H9 (cell line): ENCODE data around the gene ADAD2. TPM values are rescaled to one million over a fixed set of nuclear protein-coding genes. Genes with fewer than 3 reads are reported as not detected.

ENCODE experiments used
- DNase-seq: peaks from one replicate; pipeline ENCODE4 v3.0.0-alpha.2; 2017
- H2AFZ ChIP-seq: one replicate; pipeline ENCODE4 v1.6.1; 2013; ENCODE audit warnings: mild to moderate bottlenecking, low read length, control low read depth, moderate library complexity
- H2AK5ac ChIP-seq: 2 replicates; pipeline ENCODE4 v1.6.1; 2013; ENCODE audit warnings: low read length, control low read depth, mixed read lengths; ENCODE audit not compliant: insufficient read length
- H2BK120ac ChIP-seq: one replicate; pipeline ENCODE4 v1.6.1; 2013; ENCODE audit warnings: low read depth, mild to moderate bottlenecking, low read length, control low read depth, inconsistent platforms; ENCODE audit not compliant: poor library complexity, severe bottlenecking
- H2BK12ac ChIP-seq: 2 replicates; pipeline ENCODE4 v1.6.1; 2013; ENCODE audit warnings: low read length, control low read depth, mixed read lengths, low read depth; ENCODE audit not compliant: insufficient read length
- H2BK15ac ChIP-seq: 2 replicates; pipeline ENCODE4 v1.6.1; 2013; ENCODE audit warnings: low read depth, low read length, control low read depth
- H2BK20ac ChIP-seq: one replicate; pipeline ENCODE4 v1.6.1; 2013; ENCODE audit warnings: low read depth, mild to moderate bottlenecking, low read length, control low read depth, inconsistent platforms; ENCODE audit not compliant: poor library complexity, severe bottlenecking
- H2BK5ac ChIP-seq: 2 replicates; pipeline ENCODE4 v1.6.1; 2013; ENCODE audit warnings: low read length, control low read depth, mixed read lengths; ENCODE audit not compliant: insufficient read length
- H3K14ac ChIP-seq: 2 replicates; pipeline ENCODE4 v1.6.1; 2013; ENCODE audit warnings: low read length, control low read depth; ENCODE audit not compliant: insufficient read depth
- H3K18ac ChIP-seq: 2 replicates; pipeline ENCODE4 v1.6.1; 2013; ENCODE audit warnings: low read depth, mild to moderate bottlenecking, mixed read lengths, low read length, control low read depth; ENCODE audit not compliant: insufficient read length
- H3K23ac ChIP-seq: 2 replicates; pipeline ENCODE4 v1.6.1; 2013; ENCODE audit warnings: low read length, control low read depth, mixed read lengths, low read depth; ENCODE audit not compliant: insufficient read length
- H3K23me2 ChIP-seq: 2 replicates; pipeline ENCODE4 v1.6.1; 2013; ENCODE audit warnings: low read depth, mild to moderate bottlenecking, mixed read lengths, low read length, control low read depth; ENCODE audit not compliant: insufficient read length, poor library complexity, severe bottlenecking
- H3K27ac ChIP-seq: 2 replicates; pipeline ENCODE4 v1.5.1; 2013; ENCODE audit warnings: low read length, control low read depth, mixed read lengths, low read depth; ENCODE audit not compliant: insufficient read length
- H3K27me3 ChIP-seq: 2 replicates; pipeline ENCODE4 v1.6.1; 2013; ENCODE audit warnings: low read length, control low read depth, inconsistent platforms; ENCODE audit not compliant: insufficient read depth
- H3K4ac ChIP-seq: 2 replicates; pipeline ENCODE4 v1.6.1; 2013; ENCODE audit warnings: low read depth, mild to moderate bottlenecking, control low read depth, inconsistent platforms, low read length, moderate library complexity
- H3K4me1 ChIP-seq: 2 replicates; pipeline ENCODE4 v1.6.1; 2013; ENCODE audit warnings: low read length, control low read depth, inconsistent platforms; ENCODE audit not compliant: insufficient read depth
- H3K4me2 ChIP-seq: 2 replicates; pipeline ENCODE4 v1.6.1; 2013; ENCODE audit warnings: low read length, control low read depth, mixed read lengths; ENCODE audit not compliant: insufficient read length, insufficient read depth
- H3K56ac ChIP-seq: 2 replicates; pipeline ENCODE4 v1.6.1; 2013; ENCODE audit warnings: low read depth, mild to moderate bottlenecking, mixed read lengths, low read length, control low read depth; ENCODE audit not compliant: insufficient read length
- H3K79me1 ChIP-seq: 2 replicates; pipeline ENCODE4 v1.6.1; 2013; ENCODE audit warnings: low read depth, mild to moderate bottlenecking, moderate library complexity, low read length, control low read depth, inconsistent platforms; ENCODE audit not compliant: insufficient read depth, poor library complexity, severe bottlenecking
- H3K79me2 ChIP-seq: 2 replicates; pipeline ENCODE4 v1.6.1; 2013; ENCODE audit warnings: low read length, control low read depth, inconsistent platforms; ENCODE audit not compliant: insufficient read depth
- H3K9ac ChIP-seq: 2 replicates; pipeline ENCODE4 v1.6.1; 2013; ENCODE audit warnings: low read length, control low read depth, mixed read lengths; ENCODE audit not compliant: insufficient read length; ENCODE audit errors: extremely low read depth
- H3K9me3 ChIP-seq: one replicate; pipeline ENCODE4 v1.6.1; 2013; ENCODE audit warnings: low read depth, low read length, inconsistent platforms; ENCODE audit not compliant: control insufficient read depth
- H3T11ph ChIP-seq: one replicate; pipeline ENCODE4 v1.6.1; 2013; ENCODE audit warnings: mild to moderate bottlenecking, low read length, control low read depth, inconsistent platforms
- H4K20me1 ChIP-seq: one replicate; pipeline ENCODE4 v1.6.1; 2013; ENCODE audit not compliant: control insufficient read depth, insufficient read length, insufficient read depth
- H4K5ac ChIP-seq: 2 replicates; pipeline ENCODE4 v1.6.1; 2013; ENCODE audit warnings: low read depth, mild to moderate bottlenecking, mixed read lengths, low read length, control low read depth; ENCODE audit not compliant: insufficient read length
- H4K8ac ChIP-seq: replicated peaks from 2 replicates; pipeline ENCODE4 v1.6.1; 2013; ENCODE audit warnings: low read length, control low read depth, mixed read lengths, low read depth; ENCODE audit not compliant: insufficient read length
- H4K91ac ChIP-seq: 2 replicates; pipeline ENCODE4 v1.6.1; 2013; ENCODE audit warnings: low read depth, mild to moderate bottlenecking, moderate library complexity, mixed read lengths, low read length, control low read depth; ENCODE audit not compliant: insufficient read length
- H3K27ac Mint-ChIP-seq, 3 experiments: 2 replicates in 2 of 3; 3 replicates in 1 of 3; pipeline ENCODE4 v1.8.0; 2020 to 2021; ENCODE audit warnings: mixed read lengths in 3 of 3, mild to moderate bottlenecking in 1 of 3, moderate library complexity in 1 of 3
- H3K27me3 Mint-ChIP-seq: 2 replicates; pipeline ENCODE4 v1.8.0; 2021; ENCODE audit warnings: low read depth, mild to moderate bottlenecking, moderate library complexity, mixed read lengths
- H3K36me3 Mint-ChIP-seq, 3 experiments: 2 replicates in 2 of 3; 3 replicates in 1 of 3; pipeline ENCODE4 v1.8.0; 2020 to 2021; ENCODE audit warnings: low read depth in 3 of 3, mixed read lengths in 3 of 3; ENCODE audit not compliant: insufficient read depth in 1 of 3
- H3K4me1 Mint-ChIP-seq, 2 experiments: 2 replicates each; pipeline ENCODE4 v1.8.0; 2020; ENCODE audit warnings: mixed read lengths in 2 of 2
- H3K4me3 Mint-ChIP-seq, 2 experiments: 2 replicates in 1 of 2; 3 replicates in 1 of 2; pipeline ENCODE4 v1.8.0; 2020 to 2021; ENCODE audit warnings: mild to moderate bottlenecking in 2 of 2, mixed read lengths in 2 of 2, moderate library complexity in 1 of 2
- H3K9me3 Mint-ChIP-seq, 2 experiments: 2 replicates in 1 of 2; 3 replicates in 1 of 2; pipeline ENCODE4 v1.8.0; 2020; ENCODE audit warnings: mild to moderate bottlenecking in 2 of 2, mixed read lengths in 2 of 2, moderate library complexity in 1 of 2
- WGBS: extraction: QIAGEN DNeasy Blood & Tissue Kit; methylation state at CpG from one replicate; pipeline ENCODE4 v1.1.7; 2013; ENCODE audit warnings: missing lambda C conversion rate, low lambda C conversion rate, mixed read lengths; ENCODE audit not compliant: insufficient read length; ENCODE audit errors: extremely low coverage; 5-methylcytosine and 5-hydroxymethylcytosine counted together
- long read RNA-seq: library from polyadenylated mRNA; unstranded; transcript quantifications from one replicate; pipeline ENCODE4 v2.0.0, GENCODE V29; 2020
- total RNA-seq: library from RNA; stranded (reverse); gene quantifications from 2 replicates; pipeline ENCODE4 v1.2.1, GENCODE V29; 2021
- TF ChIP-seq, protein P1 (sequence below): fragments of 200-600 bp; sonication (generic); conservative IDR thresholded peaks from 3 replicates; pipeline ENCODE4 v1.8.0; 2021; ENCODE audit warnings: antibody characterized with exemption, mild to moderate bottlenecking

The ADAD2 gene
- 0.99 and 1.0 TPM in 2 replicates for total RNA-seq
- long read RNA-seq, partial matches to known transcripts, result 1 of 3 reads
- long read RNA-seq, other reads (novel, unspliced or antisense), result 0 of 3 reads

DNA sequence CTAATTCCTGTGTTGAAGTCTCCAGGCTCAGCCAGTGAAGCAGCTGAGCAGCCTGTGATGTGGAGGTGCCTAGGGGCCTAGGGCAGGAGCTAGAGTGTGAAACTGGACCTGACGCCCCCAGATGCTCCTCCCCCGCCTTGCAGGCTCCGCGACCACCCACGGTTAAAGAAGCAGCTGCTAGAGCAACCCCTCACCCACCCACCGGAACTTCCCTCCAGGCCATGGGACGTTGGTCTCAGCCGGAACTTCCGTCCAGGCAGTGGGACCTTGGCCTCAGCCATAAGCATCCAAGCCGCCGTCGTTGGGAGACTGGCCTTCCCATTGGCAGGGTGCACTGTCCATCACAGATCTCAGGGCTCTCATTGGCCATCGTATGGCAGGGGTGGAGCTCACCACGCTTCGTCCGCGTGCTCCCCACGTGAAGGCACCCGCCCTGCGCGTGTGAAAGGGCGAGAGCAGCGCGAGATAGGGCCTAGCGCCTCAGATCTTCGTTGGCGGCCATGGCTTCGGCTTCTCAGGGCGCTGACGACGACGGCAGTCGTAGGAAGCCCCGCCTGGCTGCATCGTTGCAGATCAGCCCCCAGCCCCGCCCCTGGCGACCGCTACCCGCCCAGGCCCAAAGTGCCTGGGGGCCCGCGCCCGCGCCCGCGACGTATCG is at the start of gene ADAD2:
Gene ADAD2, plus strand, starts transcription at position 427 of the 658 bp plus-strand sequence. Its CDS starts 74 bp downstream, at position 501.
- Mint-ChIP-seq H3K4me1 (peaks cover 2 to 14% of the 10 kb centered on the region in 2 experiments; a peak in 3 of 4 replicates), H3K27ac (0 out of 7 replicates have a peak within 1 kb of the TSS, but pooled peaks of 1 of the 3 experiments have one; percentile 67), H3K4me3 (no peak within 1 kb of the TSS), H3K9me3 (no peaks in the 10 kb centered on the region), H3K36me3 (no peaks in the 10 kb centered on the region; a peak in 1 of 7 replicates), H3K27me3 (peaks cover 4% of the 10 kb centered on the region; the same call in 1 of the 2 replicates)
- Histone ChIP-seq H4K91ac (no peak within 1 kb of the TSS), H2BK15ac (no peak within 1 kb of the TSS), H4K8ac (no peak within 1 kb of the TSS), H4K20me1 (no peaks in the 10 kb centered on the region), H2BK20ac (no peak within 1 kb of the TSS), H2BK12ac (no peak within 1 kb of the TSS), H3K4me1 (no peaks in the 10 kb centered on the region), H3K14ac (no peak within 1 kb of the TSS), H3K79me2 (peaks cover 4% of the 10 kb centered on the region; the same call in 1 of the 2 replicates), H3K56ac (no peak within 1 kb of the TSS), H3K27me3 (no peaks in the 10 kb centered on the region), H2BK5ac (no peak within 1 kb of the TSS), H3K27ac (no peak within 1 kb of the TSS), H3T11ph (no peak within 1 kb of the TSS), H3K23me2 (peaks cover 6% of the 10 kb centered on the region), H3K9me3 (no peaks in the 10 kb centered on the region), H3K23ac (no peak within 1 kb of the TSS), H2AK5ac (no peak within 1 kb of the TSS), H3K9ac (no peak within 1 kb of the TSS), H3K4ac (no peak within 1 kb of the TSS), H2BK120ac (no peak within 1 kb of the TSS), H3K18ac (no peak within 1 kb of the TSS), H4K5ac (no peak within 1 kb of the TSS), H2AFZ (no peak within 1 kb of the TSS), H3K4me2 (no peak within 1 kb of the TSS), H3K79me1 (no peaks in the 10 kb centered on the region)
- no CpG with 5 or more reads among the region's 47 CpGs for WGBS
- DNase-seq, result peak; percentile 70
- TF ChIP-seq, protein P1, sequence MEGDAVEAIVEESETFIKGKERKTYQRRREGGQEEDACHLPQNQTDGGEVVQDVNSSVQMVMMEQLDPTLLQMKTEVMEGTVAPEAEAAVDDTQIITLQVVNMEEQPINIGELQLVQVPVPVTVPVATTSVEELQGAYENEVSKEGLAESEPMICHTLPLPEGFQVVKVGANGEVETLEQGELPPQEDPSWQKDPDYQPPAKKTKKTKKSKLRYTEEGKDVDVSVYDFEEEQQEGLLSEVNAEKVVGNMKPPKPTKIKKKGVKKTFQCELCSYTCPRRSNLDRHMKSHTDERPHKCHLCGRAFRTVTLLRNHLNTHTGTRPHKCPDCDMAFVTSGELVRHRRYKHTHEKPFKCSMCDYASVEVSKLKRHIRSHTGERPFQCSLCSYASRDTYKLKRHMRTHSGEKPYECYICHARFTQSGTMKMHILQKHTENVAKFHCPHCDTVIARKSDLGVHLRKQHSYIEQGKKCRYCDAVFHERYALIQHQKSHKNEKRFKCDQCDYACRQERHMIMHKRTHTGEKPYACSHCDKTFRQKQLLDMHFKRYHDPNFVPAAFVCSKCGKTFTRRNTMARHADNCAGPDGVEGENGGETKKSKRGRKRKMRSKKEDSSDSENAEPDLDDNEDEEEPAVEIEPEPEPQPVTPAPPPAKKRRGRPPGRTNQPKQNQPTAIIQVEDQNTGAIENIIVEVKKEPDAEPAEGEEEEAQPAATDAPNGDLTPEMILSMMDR, result no peak
